ENCODE results near the gene LRRK2. TPM values are rescaled to one million over a fixed set of nuclear protein-coding genes. Genes with fewer than 3 reads are reported as not detected.

LRRK2 gene
- total RNA-seq, 4 donors from 2014 or later: 4.5 to 10.7 (median 6.2) TPM

DNA sequence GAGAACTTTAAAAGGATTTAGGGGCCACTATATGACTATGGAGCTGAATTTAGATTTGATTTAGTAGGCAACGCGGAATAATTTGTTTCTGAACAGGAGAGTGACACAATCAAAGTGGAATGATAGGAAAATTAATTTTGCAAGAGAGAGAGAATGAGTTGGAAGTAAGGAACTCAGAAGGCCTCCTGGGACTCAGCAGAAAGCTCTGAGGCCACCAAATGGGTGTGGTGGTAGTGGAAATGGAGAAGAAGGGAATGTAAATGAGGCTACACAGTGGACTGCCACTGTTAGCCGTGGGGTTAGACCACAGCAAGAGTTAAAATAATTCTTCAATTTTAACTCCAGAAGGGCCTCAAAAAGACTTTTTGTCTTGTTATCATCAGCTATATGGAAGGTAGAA is 102.7 kb downstream of the LRRK2 start:
- in situ Hi-C loops (cut with MboI; ENCODE audit: low sequenced_read_pairs in 4 of 4): no loop called here
- Histone ChIP-seq H3K4me1 (no peaks in the 10 kb centered on the region), H3K27me3 (no peaks in the 10 kb centered on the region), H3K36me3 (peaks cover 0 to 36% of the 10 kb centered on the region in 2 donors), H3K27ac (no peak overlapping the region), H3K9me3 (no peaks in the 10 kb centered on the region), H3K4me3 (no peak overlapping the region)
- ATAC-seq: no peak
- intact Hi-C loops (cut with DNase I; ENCODE audit: low total_unique reads): no loop called here
- DNase-seq: no peak
- TF ChIP-seq, protein P1, sequence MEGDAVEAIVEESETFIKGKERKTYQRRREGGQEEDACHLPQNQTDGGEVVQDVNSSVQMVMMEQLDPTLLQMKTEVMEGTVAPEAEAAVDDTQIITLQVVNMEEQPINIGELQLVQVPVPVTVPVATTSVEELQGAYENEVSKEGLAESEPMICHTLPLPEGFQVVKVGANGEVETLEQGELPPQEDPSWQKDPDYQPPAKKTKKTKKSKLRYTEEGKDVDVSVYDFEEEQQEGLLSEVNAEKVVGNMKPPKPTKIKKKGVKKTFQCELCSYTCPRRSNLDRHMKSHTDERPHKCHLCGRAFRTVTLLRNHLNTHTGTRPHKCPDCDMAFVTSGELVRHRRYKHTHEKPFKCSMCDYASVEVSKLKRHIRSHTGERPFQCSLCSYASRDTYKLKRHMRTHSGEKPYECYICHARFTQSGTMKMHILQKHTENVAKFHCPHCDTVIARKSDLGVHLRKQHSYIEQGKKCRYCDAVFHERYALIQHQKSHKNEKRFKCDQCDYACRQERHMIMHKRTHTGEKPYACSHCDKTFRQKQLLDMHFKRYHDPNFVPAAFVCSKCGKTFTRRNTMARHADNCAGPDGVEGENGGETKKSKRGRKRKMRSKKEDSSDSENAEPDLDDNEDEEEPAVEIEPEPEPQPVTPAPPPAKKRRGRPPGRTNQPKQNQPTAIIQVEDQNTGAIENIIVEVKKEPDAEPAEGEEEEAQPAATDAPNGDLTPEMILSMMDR (IDR thresholded peaks at IDR 0.05 in 4 of 5, conservative IDR thresholded peaks at IDR 0.05 in 1 of 5): no peak
- no peak for TF ChIP-seq POLR2A (IDR thresholded peaks at IDR 0.05)

- H3K27ac ChIP-seq: no peak overlapping the region
- ATAC-seq (no peak), DNase-seq (no peak)
- H3K36me3 ChIP-seq: peaks cover 0 to 41% of the 10 kb centered on the region in 2 donors
- intact Hi-C loops (cut with DNase I; ENCODE audit: low total_unique reads) (no loop called here), in situ Hi-C loops (cut with MboI; ENCODE audit: low sequenced_read_pairs in 4 of 4) (no loop called here)
- H3K9me3 ChIP-seq: no peaks in the 10 kb centered on the region
- H3K4me3 ChIP-seq: no peak overlapping the region
- TF ChIP-seq, protein P1 (IDR thresholded peaks at IDR 0.05 in 4 of 5, conservative IDR thresholded peaks at IDR 0.05 in 1 of 5): no peak
- TF ChIP-seq POLR2A (IDR thresholded peaks at IDR 0.05): no peak
- H3K4me1 ChIP-seq: no peaks in the 10 kb centered on the region
- H3K27me3 ChIP-seq: no peaks in the 10 kb centered on the region
Observed at GRCh38 chr12:40330180-40330579, 105.4 kb downstream of the LRRK2 start.

DNA sequence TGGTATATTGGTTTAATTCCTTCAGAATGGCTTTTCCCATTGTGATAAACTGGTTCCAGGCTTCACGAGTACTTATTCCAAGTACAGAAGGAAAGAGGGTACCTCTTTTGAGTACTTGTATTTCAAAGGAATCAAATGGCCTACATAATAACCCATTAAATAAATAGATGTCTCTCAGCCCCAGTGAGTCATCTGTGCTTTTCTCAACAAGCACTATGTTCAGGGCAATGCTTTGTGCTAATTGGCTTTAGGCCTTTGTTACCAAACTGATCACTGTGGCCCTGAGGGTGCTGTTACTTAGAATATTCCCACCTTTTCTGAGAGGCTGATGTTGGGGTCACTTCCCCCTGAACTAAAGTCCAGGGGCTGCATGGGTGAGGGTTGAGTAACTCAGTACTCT is 107.1 kb downstream of the LRRK2 start:
- TF ChIP-seq, protein P1 (IDR thresholded peaks at IDR 0.05 in 4 of 5, conservative IDR thresholded peaks at IDR 0.05 in 1 of 5): no peak
- no peak for TF ChIP-seq POLR2A (IDR thresholded peaks at IDR 0.05)
- Histone ChIP-seq H3K36me3 (peaks cover 0 to 50% of the 10 kb centered on the region in 2 donors), H3K4me3 (no peak overlapping the region), H3K27ac (no peak overlapping the region), H3K27me3 (no peaks in the 10 kb centered on the region), H3K9me3 (no peaks in the 10 kb centered on the region), H3K4me1 (no peaks in the 10 kb centered on the region)
- in situ Hi-C loops (cut with MboI; ENCODE audit: low sequenced_read_pairs in 4 of 4): no loop called here
- DNase-seq: no peak
- intact Hi-C loops (cut with DNase I; ENCODE audit: low total_unique reads): no loop called here
- no peak for ATAC-seq

GRCh38 chr12:40335991-40336390 is 111.2 kb downstream of the LRRK2 start:
- H3K36me3 ChIP-seq: peaks cover 0 to 25% of the 10 kb centered on the region in 2 donors
- H3K4me3 ChIP-seq: no peak overlapping the region
- intact Hi-C loops (cut with DNase I; ENCODE audit: low total_unique reads) (no loop called here), in situ Hi-C loops (cut with MboI; ENCODE audit: low sequenced_read_pairs in 4 of 4) (no loop called here)
- no peak for ATAC-seq
- H3K4me1 ChIP-seq: no peaks in the 10 kb centered on the region
- H3K27me3 ChIP-seq: no peaks in the 10 kb centered on the region
- DNase-seq: no peak
- TF ChIP-seq POLR2A (IDR thresholded peaks at IDR 0.05): no peak
- TF ChIP-seq, protein P1 (IDR thresholded peaks at IDR 0.05 in 4 of 5, conservative IDR thresholded peaks at IDR 0.05 in 1 of 5): no peak
- no peaks in the 10 kb centered on the region for H3K9me3 ChIP-seq
- no peak overlapping the region for H3K27ac ChIP-seq

DNA sequence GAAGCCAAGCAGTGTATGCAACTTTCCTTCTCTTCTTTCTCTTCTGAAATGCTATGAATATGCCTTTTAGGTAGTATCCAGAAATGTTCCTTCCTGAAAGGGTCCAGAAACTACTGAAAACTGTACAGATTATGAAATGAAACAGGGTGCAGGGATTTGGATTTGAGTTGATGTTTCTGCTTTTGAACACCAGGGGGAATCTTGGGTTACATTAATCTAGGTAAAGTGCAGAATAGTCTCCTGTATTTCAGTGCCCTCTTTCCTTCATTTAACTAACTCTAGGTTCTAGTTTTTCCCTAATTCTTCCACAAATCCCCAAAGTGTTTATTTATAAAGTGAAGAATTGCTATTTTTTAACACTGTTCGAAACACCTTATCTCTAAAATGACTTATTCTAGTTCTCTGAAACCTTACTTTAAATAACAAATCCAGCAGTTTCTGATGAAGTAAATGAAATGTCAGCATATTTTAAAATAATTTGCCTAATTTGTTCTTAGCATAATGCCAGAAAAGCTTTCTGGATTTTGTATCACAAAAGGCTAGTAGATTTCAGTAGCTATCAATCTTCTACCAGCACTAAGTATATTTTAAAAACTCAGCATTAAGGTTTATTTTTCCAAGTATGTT is 111.9 kb downstream of the LRRK2 start:
- H3K36me3 ChIP-seq: peaks cover 0 to 21% of the 10 kb centered on the region in 2 donors
- no peak for ATAC-seq
- intact Hi-C loops (cut with DNase I; ENCODE audit: low total_unique reads): no loop called here

More for the DNA sequence above, 111.9 kb downstream of the LRRK2 start:
- Histone ChIP-seq H3K27me3 (no peaks in the 10 kb centered on the region), H3K4me3 (no peak overlapping the region), H3K9me3 (no peaks in the 10 kb centered on the region), H3K4me1 (no peaks in the 10 kb centered on the region), H3K27ac (no peak overlapping the region)
- no peak for DNase-seq
- TF ChIP-seq, protein P1 (IDR thresholded peaks at IDR 0.05 in 4 of 5, conservative IDR thresholded peaks at IDR 0.05 in 1 of 5): no peak
- no peak for TF ChIP-seq POLR2A (IDR thresholded peaks at IDR 0.05)
- in situ Hi-C loops (cut with MboI; ENCODE audit: low sequenced_read_pairs in 4 of 4): no loop called here

All from gastrocnemius medialis (tissue), 4 donors.